GM12878 (cell line): Measurements from ENCODE around the gene EVA1A. TPM values are rescaled to one million over a fixed set of nuclear protein-coding genes. Genes with fewer than 3 reads are reported as not detected.

Experiments used
- ATAC-seq: fragments of 200-7000 bp; cut with Tn5 transposase; 3 replicates; pipeline ENCODE4 v1.9.1; 2020; ENCODE audit warnings: mild to moderate bottlenecking, moderate library complexity
- BruUV-seq: library from RNA; stranded (reverse); fragments of 400-500 nt; replicated peaks from 2 replicates; lab custom pipeline; 2021; lab: Mats Ljungman, UMichigan
- CTCF ChIA-PET: fragments of 300-600 bp; sonication (Branson Sonifier 250); formaldehyde crosslinking; extraction: SDS; loops from one replicate; lab custom pipeline; 2021; ENCODE audit warnings: inconsistent platforms; lab: Yijun Ruan, JAX
- POLR2A ChIA-PET: fragments of 350-600 bp; formaldehyde crosslinking; extraction: SDS; loops from one replicate; lab custom pipeline; 2021; ENCODE audit warnings: inconsistent platforms; lab: Charles Lee
- RAD21 ChIA-PET: fragments of 300-600 bp; sonication (Branson Sonifier 250); formaldehyde crosslinking; loops from one replicate; lab custom pipeline; 2023; ENCODE audit warnings: antibody characterized with exemption; ENCODE audit not compliant: unreplicated experiment; lab: Charles Lee
- SMC1A ChIA-PET: fragments of 300-600 bp; sonication (Branson Sonifier 250); formaldehyde crosslinking; loops from one replicate; lab custom pipeline; 2023; ENCODE audit not compliant: unreplicated experiment, uncharacterized antibody; lab: Charles Lee
- DNase-seq: peaks from one replicate; pipeline ENCODE4 v3.0.0-alpha.2; 2011; ENCODE audit warnings: low read depth, low spot score
- FAIRE-seq: peaks from 3 replicates; lab custom pipeline; 2011; peaks lifted over from hg19 to GRCh38; lab: Jason Lieb, UNC
- H2AFZ ChIP-seq: 2 replicates; pipeline ENCODE4 v1.6.0; 2011; ENCODE audit warnings: low read depth, low read length, control low read depth; ENCODE audit not compliant: control insufficient read depth
- H3K27ac ChIP-seq: 2 replicates; pipeline ENCODE4 v1.5.1; 2011; ENCODE audit warnings: control low read depth; ENCODE audit not compliant: control insufficient read depth, insufficient read depth
- H3K27me3 ChIP-seq, 2 experiments: replicated peaks in 1 of 2; 2 replicates each; pipeline versions ENCODE4 v1.6.0 to v1.6.1; 2011; ENCODE audit warnings: low read length in 1 of 2; ENCODE audit not compliant: control insufficient read depth in 2 of 2, insufficient read depth in 2 of 2
- H3K36me3 ChIP-seq, 2 experiments: 2 replicates each; pipeline ENCODE4 v1.5.1; 2011; ENCODE audit warnings: low read length in 1 of 2; ENCODE audit not compliant: control insufficient read depth in 2 of 2, insufficient read depth in 2 of 2
- H3K4me1 ChIP-seq: 2 replicates; pipeline ENCODE4 v1.6.1; 2011; ENCODE audit warnings: mild to moderate bottlenecking, low read length, moderate library complexity, mixed read lengths; ENCODE audit not compliant: control insufficient read depth, insufficient read depth
- H3K4me2 ChIP-seq: 2 replicates; pipeline ENCODE4 v1.6.0; 2011; ENCODE audit warnings: control low read depth; ENCODE audit not compliant: control insufficient read depth, insufficient read depth
- H3K4me3 ChIP-seq: fragments of 200-600 bp; sonication (generic); 2 replicates; pipeline ENCODE4 v1.5.1; 2016
- H3K79me2 ChIP-seq: 2 replicates; pipeline ENCODE4 v1.6.0; 2011; ENCODE audit warnings: low read length; ENCODE audit not compliant: control insufficient read depth, insufficient read depth
- H3K9ac ChIP-seq: 2 replicates; pipeline ENCODE4 v1.8.0; 2011; ENCODE audit warnings: low read length, control low read depth, mixed read lengths; ENCODE audit not compliant: control insufficient read depth, insufficient read depth
- H3K9me3 ChIP-seq: replicated peaks from 3 replicates; pipeline ENCODE4 v1.5.1; 2011; ENCODE audit warnings: mild to moderate bottlenecking, low read length; ENCODE audit not compliant: control insufficient read depth, insufficient read depth
- H4K20me1 ChIP-seq: 2 replicates; pipeline ENCODE4 v1.6.0; 2011; ENCODE audit not compliant: control insufficient read depth, insufficient read depth
- ATF7 ChIP-seq: fragments of 450-650 bp; IDR thresholded peaks from 2 replicates; pipeline ENCODE4 v1.6.1; 2016; ENCODE audit warnings: low read depth, mild to moderate bottlenecking
- CBX3 ChIP-seq: fragments of 200-600 bp; sonication (generic); IDR thresholded peaks from 2 replicates; pipeline ENCODE4 v1.6.1; 2016; ENCODE audit warnings: low read depth, borderline replicate concordance
- FOXK2 ChIP-seq: fragments of 450-650 bp; IDR thresholded peaks from 2 replicates; pipeline ENCODE4 v1.6.1; 2017; ENCODE audit warnings: mild to moderate bottlenecking, moderate library complexity
- HDAC6 ChIP-seq: fragments of 200-600 bp; sonication (generic); IDR thresholded peaks from one replicate; pipeline ENCODE4 v1.8.0; 2017; ENCODE audit warnings: antibody characterized with exemption; ENCODE audit not compliant: unreplicated experiment
- NFYB ChIP-seq: IDR thresholded peaks from 2 replicates; pipeline ENCODE4 v1.6.1; 2011; ENCODE audit warnings: low read depth, mild to moderate bottlenecking, low read length, improper control_type of control experiment, moderate library complexity; ENCODE audit not compliant: insufficient read depth
- SMC3 ChIP-seq: IDR thresholded peaks from 2 replicates; pipeline ENCODE4 v1.6.1; 2011; ENCODE audit warnings: low read length, improper control_type of control experiment, borderline replicate concordance
- SREBF1 ChIP-seq: IDR thresholded peaks from 2 replicates; pipeline ENCODE4 v1.6.1; 2012; ENCODE audit warnings: mild to moderate bottlenecking, low read length
- TAF1 ChIP-seq: IDR thresholded peaks from 2 replicates; pipeline ENCODE4 v1.6.1; 2011; ENCODE audit warnings: mild to moderate bottlenecking, low read depth, low read length, borderline replicate concordance
- TCF12 ChIP-seq: IDR thresholded peaks from 2 replicates; pipeline ENCODE4 v1.6.1; 2011; ENCODE audit warnings: low read depth, mild to moderate bottlenecking, low read length
- ZNF622 ChIP-seq: fragments of 450-650 bp; IDR thresholded peaks from 2 replicates; pipeline ENCODE4 v1.6.1; 2017; ENCODE audit warnings: mild to moderate bottlenecking, inconsistent platforms
- WGBS: methylation state at CpG from one replicate; pipeline ENCODE4 v1.1.6; 2016; ENCODE audit warnings: low lambda C conversion rate; ENCODE audit not compliant: insufficient replicate concordance, insufficient coverage; ENCODE audit errors: missing lambda C conversion rate; 5-methylcytosine and 5-hydroxymethylcytosine counted together
- in situ Hi-C: fragments of 300-500 bp; cut with MboI; formaldehyde crosslinking; loops from 9 replicates; pipeline ENCODE4 v1.14.3; 2018; ENCODE audit warnings: mixed read lengths
- intact Hi-C: fragments of 100-400 bp; cut with micrococcal nuclease; formaldehyde crosslinking; loops from one replicate; pipeline ENCODE4 v1.14.2; 2022; ENCODE audit not compliant: unreplicated experiment
- polyA plus RNA-seq, 11 experiments: library from polyadenylated mRNA; depleted of rRNA in 4 of 11; unstranded in 6 of 11; stranded (reverse) in 5 of 11; fragments of >200 nt; fragmentation: Nextera tagmentation in 4 of 11; fragmentation: Illumina TruSeq in 1 of 11; extraction: Ambion mirVana in 4 of 11; extraction: Trizol in 1 of 11; gene quantifications; 1 replicate in 1 of 11; 2 replicates in 10 of 11; pipeline versions ENCODE4 v1.2.1 to v1.2.3, GENCODE V29; 2011 to 2016; ENCODE audit warnings: inconsistent platforms in 2 of 11, missing spikeins in 2 of 11, low read depth in 1 of 11
- total RNA-seq, 4 experiments: library from RNA; depleted of rRNA in 3 of 4; stranded (reverse); fragments of >200 nt in 3 of 4; fragmentation: Illumina TruSeq in 1 of 4; extraction: Trizol in 1 of 4; gene quantifications; 2 replicates each; pipeline versions ENCODE4 v1.2.1 to v1.2.3, GENCODE V29; 2013 to 2021
- TF ChIP-seq, protein P1 (sequence below): fragments of 150-350 bp; IDR thresholded peaks from 2 replicates; pipeline ENCODE4 v1.6.1; 2016; ENCODE audit warnings: low read depth, low read length
- TF ChIP-seq, protein P2 (sequence below): fragments of 450-650 bp; IDR thresholded peaks from 2 replicates; pipeline ENCODE4 v1.6.1; 2017; ENCODE audit warnings: borderline replicate concordance

EVA1A gene
- total and polyA plus RNA-seq, 10 of the 15 experiments (the other 5 are each of a cell fraction or from before 2014, with no cell fraction given) = 0.13 to 1.0 (median 0.34) TPM; not detected in 5

DNA sequence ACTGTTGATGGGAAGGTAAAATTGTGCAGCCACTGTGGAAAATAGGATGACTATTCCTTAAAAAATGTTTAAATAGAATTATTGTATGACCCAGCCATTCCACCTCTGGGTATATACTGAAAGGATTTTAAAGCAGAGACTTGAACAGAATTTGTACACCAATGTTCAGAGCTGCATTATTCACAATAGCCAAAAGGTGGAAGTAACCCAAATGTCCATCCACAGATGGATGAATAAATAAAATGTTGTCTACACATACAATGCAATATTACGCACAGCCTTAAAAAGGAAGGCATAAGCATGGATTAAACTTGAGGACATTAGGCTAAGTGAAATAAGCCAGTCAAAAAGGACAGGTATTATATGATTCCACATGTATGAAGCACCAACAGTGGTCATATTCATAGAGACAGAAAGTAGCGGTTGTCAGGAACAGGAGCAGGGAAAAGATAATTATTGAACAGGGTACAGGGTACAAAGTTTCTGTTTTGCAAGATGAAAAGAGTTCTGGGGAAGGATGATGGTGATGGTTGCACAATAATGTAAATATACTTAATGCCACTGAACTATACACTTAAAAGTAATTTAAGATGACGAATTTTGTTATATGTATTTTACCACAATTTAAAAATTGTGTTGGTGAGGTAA is 39.4 kb downstream of the EVA1A start:
- no peak overlapping the region for H3K9ac ChIP-seq
- no peaks in the 10 kb centered on the region for H4K20me1 ChIP-seq
- FAIRE-seq = no peak
- ATAC-seq = no peak
- no peaks in the 10 kb centered on the region for H3K4me1 ChIP-seq
- H2AFZ ChIP-seq = no peak overlapping the region
- CTCF ChIA-PET = no interaction called here
- RAD21 ChIA-PET = no interaction called here
- in situ Hi-C loops (no loop called here), intact Hi-C loops (no loop called here)
- POLR2A ChIA-PET = no interaction called here
- TF ChIP-seq SMC3 (no peak), FOXK2 (0 out of 2 replicates have a peak, but pooled peaks have one; percentile 29)
- SMC1A ChIA-PET = interaction anchor here (1.5 kb wide), 1 partner anchor 11 kb away, joined by 3 read pairs; no protein-coding TSS in a partner anchor
- BruUV-seq = no TSS peak
- no peak overlapping the region for H3K4me2 ChIP-seq
- no peak overlapping the region for H3K4me3 ChIP-seq
- H3K27me3 ChIP-seq = peaks cover 0 to 2% of the 10 kb centered on the region in 2 experiments; a peak in 1 of 4 replicates
- DNase-seq = no peak
- H3K79me2 ChIP-seq = no peaks in the 10 kb centered on the region
- 57% methylated on average over 3 of the region's 3 CpGs for WGBS
- no peak overlapping the region for H3K27ac ChIP-seq
- H3K36me3 ChIP-seq = no peaks in the 10 kb centered on the region
- no peaks in the 10 kb centered on the region; the same call in 2 of the 3 replicates for H3K9me3 ChIP-seq

DNA sequence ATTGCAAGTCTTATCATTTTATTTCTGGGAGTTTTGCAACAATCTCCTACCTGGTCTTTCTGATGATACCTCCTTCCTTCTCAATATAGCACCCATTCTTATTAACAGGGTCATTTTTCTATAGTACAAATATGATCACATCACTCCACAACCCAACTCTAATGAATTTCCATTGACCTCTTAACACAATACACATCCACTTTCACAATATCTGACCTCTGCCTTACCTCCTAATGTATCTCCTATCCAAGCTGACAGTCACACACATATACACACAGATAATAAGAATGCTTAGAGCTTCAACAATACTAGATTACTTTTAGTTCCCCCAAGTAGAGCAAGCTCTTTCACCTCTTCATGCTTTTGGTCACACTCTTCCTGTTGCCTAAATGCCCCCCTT is 40.9 kb downstream of the EVA1A start:
- ChIA-PET POLR2A (interaction anchor here (0.7 kb wide), 1 partner anchor 20 kb away, joined by 3 read pairs; no protein-coding TSS in a partner anchor), CTCF (no interaction called here), RAD21 (no interaction called here), SMC1A (no interaction called here)
- no TSS peak for BruUV-seq
- H3K79me2 ChIP-seq = no peaks in the 10 kb centered on the region
- H3K4me1 ChIP-seq = no peaks in the 10 kb centered on the region
- FAIRE-seq = no peak
- no peak overlapping the region for H3K4me3 ChIP-seq
- intact Hi-C loops = no loop called here
- H2AFZ ChIP-seq = no peak overlapping the region
- H3K36me3 ChIP-seq = no peaks in the 10 kb centered on the region
- no peaks in the 10 kb centered on the region; the same call in 2 of the 3 replicates for H3K9me3 ChIP-seq
- no peak overlapping the region for H3K27ac ChIP-seq
- H4K20me1 ChIP-seq = no peaks in the 10 kb centered on the region
- in situ Hi-C loops = no loop called here
- no peak for ATAC-seq
- no peak overlapping the region for H3K4me2 ChIP-seq
- no peak for DNase-seq
- TF ChIP-seq HDAC6 = no peak
- no peak for TF ChIP-seq ATF7
- TF ChIP-seq TCF12 = no peak
- TF ChIP-seq, protein P1, sequence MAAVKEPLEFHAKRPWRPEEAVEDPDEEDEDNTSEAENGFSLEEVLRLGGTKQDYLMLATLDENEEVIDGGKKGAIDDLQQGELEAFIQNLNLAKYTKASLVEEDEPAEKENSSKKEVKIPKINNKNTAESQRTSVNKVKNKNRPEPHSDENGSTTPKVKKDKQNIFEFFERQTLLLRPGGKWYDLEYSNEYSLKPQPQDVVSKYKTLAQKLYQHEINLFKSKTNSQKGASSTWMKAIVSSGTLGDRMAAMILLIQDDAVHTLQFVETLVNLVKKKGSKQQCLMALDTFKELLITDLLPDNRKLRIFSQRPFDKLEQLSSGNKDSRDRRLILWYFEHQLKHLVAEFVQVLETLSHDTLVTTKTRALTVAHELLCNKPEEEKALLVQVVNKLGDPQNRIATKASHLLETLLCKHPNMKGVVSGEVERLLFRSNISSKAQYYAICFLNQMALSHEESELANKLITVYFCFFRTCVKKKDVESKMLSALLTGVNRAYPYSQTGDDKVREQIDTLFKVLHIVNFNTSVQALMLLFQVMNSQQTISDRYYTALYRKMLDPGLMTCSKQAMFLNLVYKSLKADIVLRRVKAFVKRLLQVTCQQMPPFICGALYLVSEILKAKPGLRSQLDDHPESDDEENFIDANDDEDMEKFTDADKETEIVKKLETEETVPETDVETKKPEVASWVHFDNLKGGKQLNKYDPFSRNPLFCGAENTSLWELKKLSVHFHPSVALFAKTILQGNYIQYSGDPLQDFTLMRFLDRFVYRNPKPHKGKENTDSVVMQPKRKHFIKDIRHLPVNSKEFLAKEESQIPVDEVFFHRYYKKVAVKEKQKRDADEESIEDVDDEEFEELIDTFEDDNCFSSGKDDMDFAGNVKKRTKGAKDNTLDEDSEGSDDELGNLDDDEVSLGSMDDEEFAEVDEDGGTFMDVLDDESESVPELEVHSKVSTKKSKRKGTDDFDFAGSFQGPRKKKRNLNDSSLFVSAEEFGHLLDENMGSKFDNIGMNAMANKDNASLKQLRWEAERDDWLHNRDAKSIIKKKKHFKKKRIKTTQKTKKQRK = no peak
- TF ChIP-seq ZNF622 = no peak
- TF ChIP-seq, protein P2, sequence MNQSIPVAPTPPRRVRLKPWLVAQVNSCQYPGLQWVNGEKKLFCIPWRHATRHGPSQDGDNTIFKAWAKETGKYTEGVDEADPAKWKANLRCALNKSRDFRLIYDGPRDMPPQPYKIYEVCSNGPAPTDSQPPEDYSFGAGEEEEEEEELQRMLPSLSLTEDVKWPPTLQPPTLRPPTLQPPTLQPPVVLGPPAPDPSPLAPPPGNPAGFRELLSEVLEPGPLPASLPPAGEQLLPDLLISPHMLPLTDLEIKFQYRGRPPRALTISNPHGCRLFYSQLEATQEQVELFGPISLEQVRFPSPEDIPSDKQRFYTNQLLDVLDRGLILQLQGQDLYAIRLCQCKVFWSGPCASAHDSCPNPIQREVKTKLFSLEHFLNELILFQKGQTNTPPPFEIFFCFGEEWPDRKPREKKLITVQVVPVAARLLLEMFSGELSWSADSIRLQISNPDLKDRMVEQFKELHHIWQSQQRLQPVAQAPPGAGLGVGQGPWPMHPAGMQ = no peak
- TF ChIP-seq CBX3 = no peak
- no peak for TF ChIP-seq NFYB
- no peak for TF ChIP-seq TAF1
- TF ChIP-seq SREBF1 = no peak
- peaks cover 0 to 2% of the 10 kb centered on the region in 2 experiments; a peak in 1 of 4 replicates for H3K27me3 ChIP-seq
- H3K9ac ChIP-seq = no peak overlapping the region
